ENCODE measurements around the gene UBE2I.
A peak's percentile ranks its signal among the peaks of the same experiment; 100 is the strongest.

The UBE2I gene

GRCh38 chr16:1343428-1344242 is 34.2 kb downstream of the UBE2I start:
- no peak for DNase-seq (ENCODE audit: low read depth)

GRCh38 chr16:1344499-1344898 is 35.1 kb downstream of the UBE2I start:
- no peak for DNase-seq (ENCODE audit: low read depth)

DNA sequence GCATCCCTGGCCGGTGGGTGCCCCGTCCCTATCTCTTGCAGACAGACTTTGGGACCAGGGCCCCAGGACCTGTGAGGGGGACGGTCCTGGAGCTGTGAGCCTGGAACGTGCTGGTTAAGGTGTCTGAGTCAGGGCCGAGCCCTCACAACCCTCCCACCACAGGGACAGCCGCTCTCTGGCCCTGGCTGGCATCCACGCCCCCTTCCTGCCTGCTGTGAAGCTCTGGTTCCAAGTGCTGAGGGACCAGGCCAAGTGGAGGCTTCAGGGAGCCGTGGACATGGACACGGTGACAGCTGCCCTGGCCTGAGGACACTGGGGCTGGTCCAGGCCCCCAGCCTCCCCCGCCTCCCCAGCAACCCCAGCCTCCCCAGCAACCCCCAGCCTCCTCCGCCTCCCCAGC is 35.7 kb downstream of the UBE2I start:
- DNase-seq (ENCODE audit: low read depth), result no peak

DNA sequence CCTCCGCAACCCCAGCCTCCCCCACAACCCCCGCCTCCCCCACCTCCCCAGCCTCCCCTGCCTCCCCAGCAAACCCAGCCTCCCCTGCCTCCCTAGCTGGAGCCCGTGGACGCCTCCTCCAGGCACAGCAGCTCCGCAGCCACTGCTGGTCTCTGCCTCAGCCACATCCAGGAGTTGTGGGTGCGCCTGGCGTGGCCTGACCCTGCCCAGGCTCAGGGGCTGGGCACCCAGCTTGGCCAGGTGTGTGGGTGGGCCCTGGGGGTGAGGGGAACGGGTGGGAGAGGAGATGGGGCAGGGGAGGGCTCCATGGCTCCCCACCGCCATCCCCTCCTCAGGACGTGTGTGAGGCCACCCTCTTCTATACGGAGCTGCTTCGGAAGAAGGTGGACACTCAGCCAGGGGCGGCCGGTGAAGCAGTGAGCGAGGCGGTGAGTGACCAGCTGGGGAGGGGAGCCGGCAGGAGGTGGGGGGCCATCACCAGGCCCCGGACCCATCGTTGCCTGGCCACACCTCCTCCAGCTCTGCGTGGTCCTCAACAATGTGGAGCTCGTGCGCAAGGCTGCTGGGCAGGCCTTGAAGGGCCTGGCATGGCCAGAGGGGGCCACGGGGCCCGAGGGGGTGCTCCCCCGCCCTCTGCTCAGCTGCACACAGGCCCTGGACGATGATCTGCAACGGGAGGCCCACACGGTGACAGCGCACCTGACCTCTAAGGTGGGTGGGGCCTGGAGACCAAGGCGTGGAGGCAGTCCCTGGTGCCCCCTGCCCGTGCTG is 36.4 kb downstream of the UBE2I start:
- no peak for DNase-seq (ENCODE audit: low read depth)

- DNase-seq (ENCODE audit: low read depth), result no peak
Measured at GRCh38 chr16:1346422-1347285, 37.2 kb downstream of the UBE2I start.

- DNase-seq (ENCODE audit: low read depth), result no peak
Measured at GRCh38 chr16:1347286-1347855, 37.9 kb downstream of the UBE2I start.

DNA sequence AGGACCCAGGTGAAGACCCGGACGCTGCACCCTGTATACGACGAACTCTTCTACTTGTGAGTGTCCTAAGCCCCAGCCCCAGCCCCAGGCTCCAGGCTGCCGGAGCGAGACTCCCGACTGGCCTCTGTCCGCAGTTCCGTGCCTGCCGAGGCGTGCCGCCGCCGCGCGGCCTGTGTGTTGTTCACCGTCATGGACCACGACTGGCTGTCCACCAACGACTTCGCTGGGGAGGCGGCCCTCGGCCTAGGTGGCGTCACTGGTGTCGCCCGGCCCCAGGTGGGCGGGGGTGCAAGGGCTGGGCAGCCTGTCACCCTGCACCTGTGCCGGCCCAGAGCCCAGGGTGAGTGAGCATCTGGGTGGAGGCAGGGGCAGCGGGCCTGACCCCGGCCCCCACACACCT is 38.5 kb downstream of the UBE2I start:
- no peak for DNase-seq (ENCODE audit: low read depth)

GRCh38 chr16:1348441-1348840 is 39.0 kb downstream of the UBE2I start:
- DNase-seq (ENCODE audit: low read depth), result no peak

DNA sequence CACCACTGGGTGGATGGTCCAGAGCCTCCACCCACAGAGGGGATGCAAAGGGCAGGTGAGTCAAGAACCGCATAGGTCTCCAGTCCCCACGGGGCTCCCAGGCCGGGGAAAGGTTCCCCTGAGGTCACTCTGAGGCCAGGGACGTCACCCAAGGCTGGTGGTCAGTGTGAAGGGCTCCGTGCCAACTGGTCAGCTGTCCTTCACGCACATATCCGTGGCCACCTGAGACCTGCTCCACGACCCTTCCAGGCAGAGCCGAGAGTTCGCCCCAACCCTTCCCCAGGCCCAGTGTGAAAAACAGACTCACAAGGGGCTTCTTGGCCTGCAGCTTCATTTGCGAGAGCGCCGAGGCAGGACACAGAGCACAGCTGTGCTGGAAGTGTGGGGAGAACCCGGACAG is 39.5 kb downstream of the UBE2I start:
- DNase-seq (ENCODE audit: low read depth), result no peak

DNA sequence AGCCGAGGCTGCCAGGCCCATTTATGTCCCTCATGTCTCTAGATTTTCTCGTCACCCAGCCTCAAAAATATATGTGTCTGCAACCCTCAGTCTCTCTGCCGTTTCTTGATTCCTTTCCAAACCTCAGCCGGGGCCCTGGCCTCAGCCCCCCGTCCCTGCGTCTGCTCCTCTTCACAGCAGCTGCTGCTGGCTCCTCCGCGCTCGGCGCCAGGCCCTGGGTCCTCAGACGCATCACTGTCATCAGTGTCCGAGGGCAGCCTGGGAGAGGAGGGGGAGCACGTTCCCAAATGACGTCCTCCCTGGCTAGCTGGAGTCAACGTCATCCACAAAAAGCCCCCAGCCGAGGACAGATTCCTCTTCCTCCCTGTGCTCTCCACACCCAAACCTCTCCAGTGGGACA is 39.9 kb downstream of the UBE2I start:
- DNase-seq (ENCODE audit: low read depth), result no peak

DNA sequence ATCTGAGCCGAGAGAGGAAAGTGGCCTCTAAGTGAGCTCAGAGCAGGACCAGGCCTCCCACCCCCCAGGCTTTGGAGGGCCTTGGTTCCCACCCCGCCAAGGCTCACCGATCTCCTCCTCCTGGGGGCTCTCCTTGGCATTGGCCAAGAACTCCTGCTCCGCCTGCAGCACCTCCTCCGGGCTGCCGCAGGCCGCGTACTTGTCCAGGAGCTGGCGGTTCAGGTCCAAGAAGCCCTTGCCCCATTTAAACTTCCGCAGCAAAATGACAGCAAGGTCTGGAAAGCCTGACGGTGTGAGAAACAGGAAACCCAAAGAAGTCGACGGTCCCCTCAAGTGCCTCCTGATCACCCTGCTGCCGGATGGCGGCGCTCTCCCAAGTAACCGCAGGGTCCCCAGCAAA is 40.5 kb downstream of the UBE2I start:
- DNase-seq (ENCODE audit: low read depth), result no peak

DNA sequence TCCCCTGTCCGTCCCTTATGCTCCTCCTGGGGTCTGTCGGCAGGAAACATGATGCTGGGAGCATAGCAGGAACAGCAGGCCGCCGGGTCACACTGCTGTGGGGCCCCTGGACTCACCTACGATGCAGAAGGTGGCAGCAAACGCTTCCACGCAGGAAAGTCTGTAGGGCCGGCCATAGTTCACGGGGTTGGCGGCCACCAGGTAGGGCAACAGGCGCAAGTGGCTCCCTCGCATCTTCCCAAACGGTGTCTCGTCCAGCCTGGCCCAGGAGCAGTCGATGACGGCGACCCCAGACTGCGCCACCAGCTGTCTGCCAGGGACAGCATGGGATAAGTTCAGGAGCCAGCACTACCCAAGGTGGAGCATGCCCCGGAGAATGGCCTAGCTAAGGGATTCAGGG is 41.3 kb downstream of the UBE2I start:
- DNase-seq (ENCODE audit: low read depth), result no peak

DNA sequence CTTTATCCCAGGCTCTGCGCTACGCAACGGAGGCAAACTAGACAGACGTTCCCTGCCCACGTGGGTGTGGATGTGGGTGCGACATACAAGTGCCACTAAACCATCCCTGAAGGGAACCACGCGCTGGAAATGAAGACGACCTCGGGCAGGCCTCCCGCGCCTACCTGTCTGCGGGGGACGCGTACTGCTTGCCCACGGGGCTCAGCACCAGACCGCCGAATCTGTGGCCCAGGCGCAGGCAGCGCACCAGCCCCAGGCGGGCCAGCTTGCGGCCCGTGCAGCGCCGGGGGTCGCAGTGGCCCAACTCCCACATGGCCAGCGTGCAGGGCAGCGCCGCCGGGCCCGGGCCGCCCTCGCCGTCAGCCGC is 41.8 kb downstream of the UBE2I start:
- no peak for DNase-seq (ENCODE audit: low read depth)

GRCh38 chr16:1351582-1352362 is 42.3 kb downstream of the UBE2I start, which contains the start of the genes GNPTG and TSR3:
TSS of gene GNPTG (plus strand) at chr16:1351931. CDS start at chr16:1351966, 35 bp downstream.
TSS of gene TSR3 (minus strand) at chr16:1351878. CDS start at chr16:1351804, 74 bp downstream.
- DNase-seq (ENCODE audit: low read depth), result peak; percentile 88

DNA sequence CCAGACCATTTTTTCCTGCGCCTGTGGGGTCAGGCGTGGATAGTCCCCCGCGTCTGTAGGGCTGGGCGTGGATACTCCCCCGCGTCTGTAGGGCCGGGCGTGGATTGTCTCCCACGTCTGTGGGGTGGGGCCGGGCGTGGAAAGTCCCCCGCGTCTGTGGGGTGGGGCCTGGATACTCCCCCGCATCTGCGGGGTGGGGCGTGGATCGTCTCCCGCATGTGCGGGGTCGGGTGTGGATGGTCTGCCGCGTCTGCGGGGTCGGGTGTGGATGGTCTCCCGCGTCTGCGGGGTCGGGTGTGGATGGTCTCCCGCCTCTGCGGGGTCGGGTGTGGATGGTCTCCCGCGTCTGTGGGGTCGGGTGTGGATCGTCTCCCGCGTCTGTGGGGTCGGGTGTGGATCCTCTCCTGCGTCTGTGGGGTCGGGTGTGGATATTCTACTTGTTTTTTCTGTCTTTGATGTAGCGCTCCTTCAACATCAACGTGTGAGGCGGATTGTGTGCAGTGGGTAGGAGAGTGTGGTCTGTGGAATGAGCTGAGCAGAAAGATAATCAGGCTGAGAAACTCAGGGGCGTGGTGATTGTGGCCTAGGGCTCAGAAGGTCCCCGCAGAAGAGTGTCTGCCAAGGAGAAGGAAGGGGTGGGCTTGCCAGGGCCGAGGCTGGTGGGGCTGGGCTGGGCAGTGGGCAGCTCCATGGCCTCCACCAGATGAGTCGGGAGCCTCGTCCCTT is 45.5 kb downstream of the UBE2I start:
- DNase-seq (ENCODE audit: low read depth), result no peak

- no peak for DNase-seq (ENCODE audit: low read depth)
Measured at GRCh38 chr16:1355591-1355990, 46.2 kb downstream of the UBE2I start.

GRCh38 chr16:1356061-1356900 is 46.8 kb downstream of the UBE2I start:
- DNase-seq (ENCODE audit: low read depth), result no peak

DNA sequence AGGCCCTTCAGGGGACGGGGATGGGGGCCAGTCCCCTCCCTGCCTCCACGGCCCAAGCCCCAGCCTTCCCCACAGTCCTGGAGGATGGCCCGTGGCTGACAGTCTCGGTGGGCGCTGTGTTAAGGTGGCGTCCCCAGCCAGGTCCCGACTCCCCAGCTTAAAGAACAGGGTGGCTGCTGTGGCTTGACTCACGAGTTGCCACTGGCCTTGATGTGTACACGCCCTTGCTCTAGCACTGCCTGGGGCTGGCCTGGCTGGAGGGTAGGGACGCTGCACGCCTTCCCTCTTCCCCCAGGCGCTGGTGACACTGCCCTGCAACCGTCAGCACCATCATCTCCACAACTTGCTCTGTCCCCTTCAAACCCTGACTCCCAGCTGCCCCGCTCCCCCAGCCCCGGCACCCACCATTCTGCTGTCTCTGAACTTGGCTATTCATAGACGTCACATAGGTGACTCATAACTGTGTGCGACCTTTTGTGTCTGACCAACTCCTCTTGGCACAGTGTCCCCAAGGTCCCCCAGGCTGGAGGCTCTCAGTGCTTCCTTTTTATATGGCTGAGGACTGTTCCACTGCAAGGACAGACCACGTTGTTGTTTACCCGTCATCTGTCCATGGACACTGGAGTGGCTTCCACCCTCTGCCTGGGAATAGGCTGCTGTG is 48.6 kb downstream of the UBE2I start:
- no peak for DNase-seq (ENCODE audit: low read depth)
